Adrenal gland (tissue), 12 donors: Measurements from ENCODE around the gene PINLYP. TPM values are rescaled to one million over a fixed set of nuclear protein-coding genes. Genes with fewer than 3 reads are reported as not detected.
A peak's percentile ranks its signal among the peaks of the same experiment; 100 is the strongest.

Source experiments
- DNase-seq, 7 donors: peaks; one replicate each; pipeline ENCODE4 v3.0.0-alpha.2; 2019 to 2020
- H3K27ac ChIP-seq, 5 donors: fragments of 200-600 bp; sonication (generic) in 4 of 5; 1 replicate in 3 of 5; 2 replicates in 2 of 5; pipeline versions ENCODE4 v1.5.1 to v1.8.0; 2016 to 2020; ENCODE audit warnings: mild to moderate bottlenecking in 1 of 5
- H3K27me3 ChIP-seq: fragments of 200-600 bp; 2 replicates; pipeline ENCODE4 v1.8.0; 2021
- H3K36me3 ChIP-seq, 2 donors: fragments of 200-600 bp; replicated peaks in 1 of 2; 1 replicate in 1 of 2; 2 replicates in 1 of 2; pipeline versions ENCODE4 v1.5.1 to v1.8.0; 2018 to 2022
- H3K4me1 ChIP-seq, 2 donors: fragments of 200-600 bp; replicated peaks in 1 of 2; 1 replicate in 1 of 2; 2 replicates in 1 of 2; pipeline versions ENCODE4 v1.5.1 to v1.8.0; 2018 to 2021
- H3K4me3 ChIP-seq, 4 donors: fragments of 200-600 bp; sonication (generic) in 3 of 4; one replicate each; pipeline ENCODE4 v1.5.1; 2016 to 2018
- H3K9me3 ChIP-seq, 3 donors: fragments of 200-600 bp; sonication (generic) in 1 of 3; replicated peaks in 1 of 3; 1 replicate in 2 of 3; 2 replicates in 1 of 3; pipeline versions ENCODE4 v1.5.1 to v1.8.0; 2016 to 2021
- CTCF ChIP-seq, 6 experiments: fragments of 450-650 bp in 4 of 6; fragments of 200-600 bp in 2 of 6; sonication (generic) in 1 of 6; IDR thresholded peaks; 1 replicate in 5 of 6; 2 replicates in 1 of 6; pipeline versions ENCODE4 v1.5.1 to v1.8.0; 2016 to 2021; ENCODE audit warnings: antibody characterized with exemption in 6 of 6, mild to moderate bottlenecking in 2 of 6, moderate library complexity in 1 of 6
- POLR2A ChIP-seq, 2 donors: fragments of 450-650 bp; IDR thresholded peaks; one replicate each; pipeline ENCODE4 v1.6.1; 2017; ENCODE audit warnings: antibody characterized with exemption in 2 of 2, mild to moderate bottlenecking in 2 of 2, moderate library complexity in 1 of 2
- WGBS, 4 donors: extraction: QIAGEN DNeasy Blood & Tissue Kit in 2 of 4; methylation state at CpG; one replicate each; pipeline versions ENCODE4 v1.1.5 to v1.1.7; 2013 to 2017; 5-methylcytosine and 5-hydroxymethylcytosine counted together
- intact Hi-C, 2 donors: fragments of 100-400 bp; cut with DNase I; formaldehyde crosslinking; loops; one replicate each; pipeline versions ENCODE4 v1.14.1 to v1.15.0; 2022 to 2023
- polyA plus RNA-seq, 3 donors: library from polyadenylated mRNA; stranded (reverse); fragments of 200-250 nt in 2 of 3; fragments of 350-450 nt in 1 of 3; fragmentation: Illumina TruSeq in 1 of 3; extraction: RNeasy Lipid Tissue Mini Kit (QIAGEN cat#74804) in 1 of 3; gene quantifications; one replicate each; pipeline ENCODE4 v1.2.3, GENCODE V29; 2013 to 2014
- total RNA-seq, 9 donors: library from RNA; depleted of rRNA in 4 of 9; stranded (reverse); fragments of >200 nt in 4 of 9; fragments of 120-200 nt in 1 of 9; fragmentation: NEBNext Ultra II Directional in 1 of 9; extraction: Animal tissue kit (Norgen Biotek cat#: 25700) in 1 of 9; gene quantifications; one replicate each; pipeline versions ENCODE4 v1.1.0 to v1.2.4, GENCODE V29; 2013 to 2023
- donor health status: healthy with polysubstance abuse.
- donor health status: Bipolar disorder and iron deficiency.
- donor health status: DM: yes; HTN: yes; CAD: no.
- donor health status: DM: no; HTN: no; CAD: no.
- donor health status: DM: no; HTN: no; CAD: no.
- donor health status: DM: yes; HTN: yes; CAD: no.

PINLYP gene
- total and polyA plus RNA-seq, 12 donors = 0.61 to 16.0 (median 4.3) TPM; not detected in 1

- 97 to 99% (median 98%) methylated on average over 7 to 12 of the region's 12 CpGs for WGBS, 4 donors
- no peaks in the 10 kb centered on the region for H3K27me3 ChIP-seq
- peaks cover 0 to 17% of the 10 kb centered on the region in 2 donors for H3K36me3 ChIP-seq
- no peak overlapping the region for H3K4me3 ChIP-seq
- intact Hi-C loops = no loop called here
- peaks cover 6 to 20% of the 10 kb centered on the region in 2 donors for H3K4me1 ChIP-seq
- no peak overlapping the region for H3K27ac ChIP-seq
- no peak for DNase-seq
- H3K9me3 ChIP-seq = no peaks in the 10 kb centered on the region
- TF ChIP-seq POLR2A (IDR thresholded peaks at IDR 0.05) = no peak
- no peak for TF ChIP-seq CTCF (IDR thresholded peaks at IDR 0.05)
These were observed 36.8 kb downstream of the PINLYP start for GRCh38 chr19:43612374-43612773.

DNA sequence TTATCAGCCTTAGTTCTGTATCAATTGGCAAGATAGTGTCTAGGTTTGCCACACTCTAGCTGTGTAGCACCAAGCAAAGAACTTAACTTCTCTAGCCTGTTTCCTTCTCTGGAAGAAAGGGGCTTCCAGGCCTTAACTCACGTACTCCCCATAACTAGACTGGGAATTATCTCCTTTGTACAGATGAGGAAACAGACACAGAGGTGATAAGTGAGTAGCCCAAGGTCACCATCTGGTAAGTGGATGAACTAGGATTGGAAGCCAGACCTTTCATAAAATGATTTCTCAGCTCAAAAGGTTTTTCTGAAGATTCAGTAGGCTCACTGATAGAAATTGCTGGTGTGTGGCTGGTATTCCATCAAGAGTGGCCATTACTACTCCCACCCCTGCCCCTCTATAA lies 40.7 kb downstream of the PINLYP start:
- 27 to 56% (median 40%) methylated on average over 1 of the region's 1 CpG for WGBS, 4 donors
- Histone ChIP-seq H3K4me1 (peaks cover 9 to 36% of the 10 kb centered on the region in 2 donors), H3K27me3 (no peaks in the 10 kb centered on the region), H3K27ac (peak overlapping the region in 2 of 5 donors; percentile 9 to 38), H3K4me3 (no peak overlapping the region), H3K9me3 (no peaks in the 10 kb centered on the region), H3K36me3 (peaks cover 0 to 11% of the 10 kb centered on the region in 2 donors)
- intact Hi-C loops = no loop called here
- no peak for TF ChIP-seq CTCF (IDR thresholded peaks at IDR 0.05)
- TF ChIP-seq POLR2A (IDR thresholded peaks at IDR 0.05) = no peak
- no peak for DNase-seq

- intact Hi-C loops = no loop called here
- Histone ChIP-seq H3K9me3 (no peaks in the 10 kb centered on the region), H3K4me3 (no peak overlapping the region), H3K27me3 (no peaks in the 10 kb centered on the region), H3K36me3 (peaks cover 0 to 11% of the 10 kb centered on the region in 2 donors), H3K4me1 (peaks cover 9 to 36% of the 10 kb centered on the region in 2 donors), H3K27ac (peak overlapping the region in 2 of 5 donors; percentile 9 to 38)
- WGBS, 4 donors = 89 to 92% (median 90%) methylated on average over 5 to 6 of the region's 6 CpGs
- no peak for DNase-seq
- no peak for TF ChIP-seq CTCF (IDR thresholded peaks at IDR 0.05)
- TF ChIP-seq POLR2A (IDR thresholded peaks at IDR 0.05) = no peak
These were observed 41.4 kb downstream of the PINLYP start for GRCh38 chr19:43616954-43617353.

DNA sequence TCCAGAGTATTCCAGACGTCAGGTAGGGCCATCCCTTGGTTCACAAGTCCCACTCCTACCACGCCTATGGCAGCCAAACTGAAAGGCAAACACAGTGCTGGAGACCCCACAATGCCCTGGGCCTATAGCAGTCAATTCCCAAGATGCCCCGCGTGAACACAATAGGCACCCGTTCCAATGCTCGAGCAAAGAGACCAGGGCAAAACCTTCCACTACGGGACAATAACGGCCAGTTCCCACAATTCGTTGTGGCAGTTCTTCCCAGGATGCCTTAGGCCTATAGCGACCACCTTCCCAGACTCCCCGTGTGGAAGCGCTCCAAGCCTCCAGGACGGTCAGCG lies 43.3 kb downstream of the PINLYP start:
- DNase-seq = peak in 3 of 7 donors; percentile 29 to 64 (median 33)
- Histone ChIP-seq H3K4me1 (peaks cover 9 to 36% of the 10 kb centered on the region in 2 donors), H3K27me3 (no peaks in the 10 kb centered on the region), H3K9me3 (no peaks in the 10 kb centered on the region), H3K27ac (peak overlapping the region; percentile 73 to 96 (median 94)), H3K4me3 (peak overlapping the region; percentile 37 to 91 (median 80)), H3K36me3 (peaks cover 0 to 1% of the 10 kb centered on the region in 2 donors)
- no peak for TF ChIP-seq POLR2A (IDR thresholded peaks at IDR 0.05)
- TF ChIP-seq CTCF (IDR thresholded peaks at IDR 0.05) = no peak
- intact Hi-C loops = no loop called here
- WGBS, 4 donors = 0 to 1% (median 0%) methylated on average over 7 to 14 of the region's 14 CpGs
